HG02884 (cell line): ENCODE data around the gene S100A3.

Source experiments
- ATAC-seq: cut with Tn5 transposase; IDR thresholded peaks from one replicate; pipeline ENCODE4 v1.9.1; 2021; ENCODE audit warnings: mild to moderate bottlenecking, moderate library complexity; ENCODE audit not compliant: unreplicated experiment

Gene S100A3

DNA sequence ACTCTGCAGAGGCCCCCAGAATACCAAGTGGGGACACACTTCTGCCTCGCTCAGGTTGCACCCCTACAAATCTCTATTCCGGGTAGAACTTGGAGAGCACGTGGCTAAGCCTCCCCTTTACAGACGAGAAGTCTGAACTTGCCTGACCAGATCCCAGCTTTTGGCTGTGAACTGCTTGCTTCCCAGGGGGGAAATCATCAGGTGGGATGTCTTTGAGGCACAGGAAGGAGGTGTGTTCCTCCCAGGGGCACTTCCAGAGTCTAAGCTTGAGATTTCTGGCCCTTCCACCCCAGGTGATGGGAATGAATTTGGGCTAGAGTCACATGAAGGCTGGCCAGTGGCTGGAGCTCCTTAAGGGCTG lies 1.3 kb upstream of the S100A3 start:
- ATAC-seq, result no peak

DNA sequence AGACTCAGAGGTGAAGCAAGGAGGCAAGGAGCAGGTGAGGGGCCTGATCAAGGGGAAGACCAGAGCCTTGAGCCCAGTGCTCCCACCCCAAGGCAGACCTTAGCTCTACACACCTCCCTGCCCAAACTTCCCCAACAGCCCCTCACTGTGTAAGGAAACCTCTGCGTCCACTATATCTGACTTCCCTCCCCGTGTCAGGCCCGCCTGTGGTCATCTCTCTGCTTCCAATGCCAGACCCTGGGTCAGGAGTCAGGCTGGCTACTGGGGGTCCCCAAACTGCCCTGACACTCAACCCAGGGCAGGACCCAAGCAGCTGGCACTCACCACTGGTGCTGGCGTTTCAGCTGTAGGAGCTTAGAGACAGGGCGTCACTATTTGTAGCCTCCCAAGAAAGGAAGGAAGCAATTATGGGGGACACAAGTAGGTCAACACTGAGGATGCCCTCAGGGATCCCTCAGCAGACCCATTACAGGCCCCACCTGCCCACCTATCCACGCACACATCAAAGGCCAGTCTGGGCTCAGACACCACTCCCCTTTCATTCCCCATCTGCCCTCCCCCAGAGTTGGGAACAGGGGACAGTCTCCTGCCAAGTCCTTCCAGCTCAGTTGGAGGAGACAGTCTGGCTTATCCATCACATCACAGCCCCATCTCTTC lies 811 bp upstream of the S100A3 start:
- ATAC-seq, result no peak

DNA sequence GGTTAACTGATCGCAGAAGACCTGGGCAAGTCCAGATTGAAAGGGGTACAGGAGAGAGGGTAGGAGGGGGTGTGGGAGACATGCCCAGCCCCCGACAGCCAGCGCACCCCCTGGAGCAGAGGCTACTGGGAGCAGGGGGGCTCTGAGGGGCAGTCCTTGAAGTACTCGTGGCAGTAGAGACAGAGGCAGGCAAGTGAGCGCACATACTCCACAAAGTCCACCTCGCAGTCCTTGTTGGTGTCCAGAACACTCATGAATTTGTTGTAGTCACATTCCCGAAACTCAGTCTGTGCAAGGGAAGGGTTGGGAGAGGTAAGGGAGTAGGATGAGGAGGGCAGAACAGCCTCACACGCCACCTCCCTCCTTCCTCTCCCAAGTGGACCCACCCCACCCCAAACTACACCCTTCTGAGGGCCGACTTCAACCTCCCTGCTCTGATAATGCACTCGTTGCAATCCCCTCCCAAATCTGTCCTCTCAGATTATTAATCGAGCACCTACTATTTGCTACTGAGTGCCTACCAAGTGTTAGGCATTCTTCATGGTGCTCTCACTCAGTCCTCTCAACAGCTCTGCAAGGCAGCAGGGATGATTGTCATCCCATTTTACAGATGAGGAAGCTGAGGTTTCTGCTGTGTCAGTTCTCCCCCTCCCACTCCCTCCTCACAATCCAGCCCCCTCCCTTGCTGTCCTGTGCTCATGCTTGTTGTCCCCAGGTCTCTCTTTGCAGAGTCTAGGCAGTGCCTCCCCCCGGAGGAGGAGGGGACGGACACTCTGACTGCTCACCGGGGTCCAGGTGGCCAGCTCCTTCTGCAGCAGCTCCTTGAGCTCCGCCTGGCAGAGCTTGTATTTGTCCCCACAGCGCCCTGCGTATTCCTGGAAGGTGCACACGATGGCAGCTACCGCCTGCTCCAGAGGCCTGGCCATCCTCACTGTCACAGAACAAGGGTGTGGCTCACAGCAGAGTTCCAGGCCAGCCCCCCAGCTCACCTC lies 1.2 kb downstream of the S100A3 start:
- no peak for ATAC-seq

DNA sequence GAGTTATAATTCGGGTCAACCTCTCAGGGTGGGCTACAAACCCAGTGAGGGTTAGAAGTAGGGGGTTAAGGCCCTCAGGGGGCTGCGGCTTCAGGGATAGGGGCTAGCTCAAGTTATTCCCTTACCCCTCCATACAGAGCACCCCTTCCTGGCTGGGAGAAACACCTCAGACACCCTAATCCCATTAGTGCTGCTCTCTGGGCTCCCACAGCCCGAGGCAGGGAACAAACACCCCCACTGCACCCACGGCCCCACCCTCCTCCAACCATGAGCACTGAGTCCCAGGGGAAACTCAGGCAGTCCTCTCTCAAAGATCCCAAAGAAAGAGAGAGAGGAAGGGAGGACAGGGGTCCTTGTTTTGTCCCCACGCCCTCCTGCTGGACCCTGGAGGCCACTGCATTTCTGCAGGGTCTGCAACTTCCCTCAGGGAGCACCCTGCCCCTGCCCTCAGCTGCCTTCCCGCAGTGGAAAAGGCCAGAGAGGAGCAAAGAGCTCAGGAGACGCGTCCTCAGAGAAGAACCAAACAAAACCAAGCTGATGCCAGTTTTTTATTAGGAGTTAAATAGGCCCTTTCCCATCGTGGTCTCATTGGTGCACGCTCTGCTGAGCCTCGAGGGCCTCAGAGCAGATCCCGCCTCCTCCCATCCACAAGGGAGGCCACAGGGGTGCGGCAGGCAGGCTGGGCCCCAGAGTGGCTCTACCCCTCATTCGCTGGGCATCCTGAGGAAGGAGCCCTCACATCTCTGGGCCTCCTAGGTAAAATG lies 2.1 kb downstream of the S100A3 start:
- ATAC-seq, result no peak

DNA sequence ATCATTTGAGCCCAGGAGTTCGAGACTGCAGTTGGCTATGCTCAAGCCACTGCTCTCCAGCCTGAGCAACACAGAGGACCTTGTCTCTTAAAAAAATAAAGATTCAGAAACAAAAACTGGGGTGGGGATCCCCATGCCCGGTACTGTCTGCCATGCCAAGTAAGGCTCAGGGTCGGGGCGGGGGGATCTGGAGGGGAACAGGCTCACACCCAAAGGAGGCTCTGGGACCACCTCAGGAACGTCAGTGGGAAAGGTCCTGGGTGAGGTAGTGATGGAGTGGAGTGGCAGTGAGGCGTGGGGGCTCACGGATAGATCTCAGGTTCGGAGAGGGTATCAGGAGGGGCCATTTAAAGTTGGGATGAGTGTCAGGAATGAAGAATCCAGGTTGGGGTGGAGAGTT lies 2.7 kb downstream of the S100A3 start:
- ATAC-seq, result no peak

DNA sequence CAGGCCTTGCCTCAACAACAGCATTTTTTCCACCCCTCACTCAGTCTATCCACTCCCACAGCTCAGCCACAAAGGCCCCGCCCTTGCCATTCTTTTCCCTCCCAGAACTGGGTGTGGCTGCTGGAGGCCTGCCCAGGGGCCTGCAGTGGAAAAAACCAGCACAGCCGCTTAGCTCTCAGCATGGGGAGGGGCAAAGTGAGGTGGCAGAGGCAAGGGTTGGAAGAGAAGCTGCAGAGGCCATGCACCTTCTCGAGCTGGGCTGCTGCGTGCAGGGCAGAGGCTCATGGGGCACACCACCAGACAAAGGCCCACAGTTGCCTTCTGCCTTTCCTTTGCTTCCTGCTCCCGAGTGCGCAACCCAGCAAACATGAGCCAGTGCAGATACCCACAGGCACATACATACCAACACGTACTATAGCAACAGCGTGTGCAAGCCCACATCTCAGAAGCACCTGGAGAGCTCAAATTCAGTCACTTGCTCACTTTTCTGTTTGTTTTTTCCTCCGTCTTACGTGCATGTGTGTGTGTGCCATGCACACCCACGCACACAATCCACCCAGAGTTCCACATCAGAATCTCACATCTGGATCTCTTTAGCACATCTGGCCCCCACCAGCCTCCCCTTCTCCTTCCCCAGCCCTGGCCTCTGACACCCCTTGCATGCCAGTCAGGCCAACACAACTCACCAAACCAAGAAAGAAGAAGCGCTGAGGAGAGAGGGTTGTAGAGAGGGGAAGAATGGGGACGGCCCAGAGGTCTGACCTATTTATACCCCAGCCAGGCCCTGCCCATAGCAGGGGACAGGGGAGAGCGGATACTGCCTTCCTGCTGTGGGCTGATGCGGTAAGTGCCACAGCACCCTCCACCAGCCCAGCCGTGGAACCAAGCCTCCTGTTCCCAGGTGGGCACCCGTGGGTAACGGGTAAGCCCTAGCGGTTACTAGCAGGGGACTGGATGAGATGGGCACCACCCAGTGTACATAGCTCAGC lies 3.7 kb downstream of the S100A3 start, which contains the start of gene S100A4:
Gene S100A4, minus strand, starts transcription at position 740 of the 989 bp plus-strand sequence. CDS start 1,012 bp downstream, outside the sequence.
- ATAC-seq, result peak; percentile 59

DNA sequence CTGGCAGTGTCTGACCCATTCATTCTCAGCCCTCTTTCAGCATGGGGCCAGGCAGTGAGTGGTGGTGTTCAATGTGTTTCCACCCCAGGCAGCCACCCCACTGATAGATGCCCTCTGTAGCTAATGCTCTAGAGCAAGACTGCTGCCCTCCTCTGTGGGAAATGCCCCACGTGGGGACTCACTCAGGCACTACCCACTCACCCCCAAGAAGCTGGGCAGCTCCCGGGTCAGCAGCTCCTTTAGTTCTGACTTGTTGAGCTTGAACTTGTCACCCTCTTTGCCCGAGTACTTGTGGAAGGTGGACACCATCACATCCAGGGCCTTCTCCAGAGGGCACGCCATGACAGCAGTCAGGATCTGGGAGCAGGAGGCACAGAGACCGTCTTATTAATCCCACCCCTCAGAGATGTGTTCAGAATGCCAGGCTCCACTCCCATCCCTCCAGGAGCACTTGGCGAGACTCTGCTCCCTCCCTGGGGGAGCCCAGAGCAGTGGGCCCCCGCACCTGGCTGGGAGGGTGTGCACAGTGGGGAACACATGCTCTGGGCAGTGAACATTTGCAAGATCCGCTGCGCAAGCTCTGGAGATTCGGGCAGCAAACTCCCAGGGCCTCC lies 4.5 kb downstream of the S100A3 start:
- no peak for ATAC-seq

DNA sequence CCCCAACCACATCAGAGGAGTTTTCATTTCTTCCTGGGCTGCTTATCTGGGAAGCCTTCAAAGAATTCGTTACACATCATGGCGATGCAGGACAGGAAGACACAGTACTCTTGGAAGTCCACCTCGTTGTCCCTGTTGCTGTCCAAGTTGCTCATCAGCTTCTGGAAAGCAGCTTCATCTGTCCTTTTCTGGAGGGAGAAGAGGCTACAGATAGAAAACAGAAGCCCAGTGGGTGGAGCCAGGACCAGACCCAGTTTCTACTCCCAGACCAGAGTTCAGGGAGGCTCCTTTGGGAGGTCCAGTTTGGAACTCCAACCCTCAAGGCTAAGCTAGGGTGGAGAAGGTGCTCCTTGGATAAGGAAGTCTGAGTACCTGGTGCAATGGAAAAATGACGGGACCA lies 5.3 kb downstream of the S100A3 start:
- no peak for ATAC-seq

DNA sequence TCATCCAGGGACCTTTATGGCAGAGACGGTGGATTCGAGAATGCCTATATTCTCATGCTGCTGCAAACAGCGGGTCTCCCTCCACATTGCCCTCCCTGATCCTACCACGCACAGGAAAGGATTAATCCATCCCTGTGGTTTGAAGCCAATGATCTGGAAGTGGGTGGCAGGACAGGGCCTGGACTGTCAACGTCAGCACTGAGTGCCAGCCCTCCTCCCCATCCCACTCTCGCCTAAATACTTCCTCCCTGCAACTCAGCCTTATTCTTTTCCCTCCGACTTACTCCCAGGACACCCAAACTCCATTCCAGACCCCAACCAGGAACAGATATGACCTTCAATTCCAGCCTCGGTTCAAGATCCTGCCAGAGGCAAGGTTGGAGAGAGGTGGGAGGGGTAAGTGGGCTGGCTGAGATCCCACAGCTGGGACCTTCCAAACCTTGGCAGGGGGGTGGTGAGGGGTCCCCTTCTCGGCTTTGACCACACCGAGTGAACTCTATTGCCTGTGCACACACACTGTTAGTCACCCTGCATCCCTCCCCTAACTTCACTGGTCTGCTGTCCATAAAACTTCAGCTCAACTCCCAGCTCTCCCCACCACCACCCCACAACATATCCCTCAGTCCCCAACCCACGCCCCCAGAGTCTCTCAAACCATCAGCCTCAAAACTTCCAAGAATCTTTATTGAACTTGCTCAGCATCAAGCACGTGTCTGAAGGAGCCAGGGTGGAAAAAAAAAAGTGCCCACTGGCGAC lies 5.9 kb downstream of the S100A3 start:
- no peak for ATAC-seq

DNA sequence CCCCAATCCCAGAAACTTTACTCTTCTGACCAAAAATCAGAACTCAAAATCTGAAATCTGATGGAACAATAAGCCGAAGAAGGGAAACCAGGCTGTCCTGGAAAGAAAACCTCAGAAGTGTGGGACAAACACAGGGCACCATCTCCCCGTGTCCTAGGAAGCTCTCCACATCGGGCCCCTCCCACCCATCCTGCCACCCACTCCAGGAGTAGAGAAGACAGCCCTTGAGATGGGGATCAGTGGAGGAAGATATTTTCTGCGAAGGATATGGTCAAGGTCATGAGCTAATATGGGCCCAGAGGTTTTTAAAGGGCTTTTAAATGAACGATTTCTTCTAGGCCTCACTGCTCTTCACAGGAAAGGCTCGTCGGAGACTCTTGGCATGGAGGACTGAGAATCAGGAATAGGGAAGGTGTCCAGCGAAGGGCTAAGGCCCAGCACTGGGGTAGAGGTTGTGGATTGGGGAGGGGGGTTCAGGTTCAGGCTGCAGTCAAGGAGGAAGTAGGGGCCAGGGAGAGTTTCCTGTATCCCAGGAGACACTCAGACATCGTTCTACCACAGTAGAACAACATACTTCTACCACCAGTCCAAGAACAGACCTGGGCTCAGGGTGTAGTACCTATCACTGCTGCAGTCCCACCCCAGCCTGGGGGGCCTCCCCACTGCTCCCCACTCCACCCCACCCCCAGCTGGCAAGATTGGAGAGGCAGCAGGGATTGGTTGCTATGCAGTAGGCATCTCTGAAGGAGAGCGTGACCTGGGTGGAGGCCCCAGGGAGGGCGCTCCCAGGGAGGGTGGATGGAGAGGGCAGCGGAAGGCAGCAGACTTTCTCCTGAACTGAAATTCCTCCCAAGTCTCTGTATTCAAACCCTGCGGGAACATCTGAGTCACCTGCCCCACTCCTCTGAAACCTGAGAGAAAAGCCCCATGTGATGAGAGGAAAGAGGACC lies 7.1 kb downstream of the S100A3 start:
- no peak for ATAC-seq

DNA sequence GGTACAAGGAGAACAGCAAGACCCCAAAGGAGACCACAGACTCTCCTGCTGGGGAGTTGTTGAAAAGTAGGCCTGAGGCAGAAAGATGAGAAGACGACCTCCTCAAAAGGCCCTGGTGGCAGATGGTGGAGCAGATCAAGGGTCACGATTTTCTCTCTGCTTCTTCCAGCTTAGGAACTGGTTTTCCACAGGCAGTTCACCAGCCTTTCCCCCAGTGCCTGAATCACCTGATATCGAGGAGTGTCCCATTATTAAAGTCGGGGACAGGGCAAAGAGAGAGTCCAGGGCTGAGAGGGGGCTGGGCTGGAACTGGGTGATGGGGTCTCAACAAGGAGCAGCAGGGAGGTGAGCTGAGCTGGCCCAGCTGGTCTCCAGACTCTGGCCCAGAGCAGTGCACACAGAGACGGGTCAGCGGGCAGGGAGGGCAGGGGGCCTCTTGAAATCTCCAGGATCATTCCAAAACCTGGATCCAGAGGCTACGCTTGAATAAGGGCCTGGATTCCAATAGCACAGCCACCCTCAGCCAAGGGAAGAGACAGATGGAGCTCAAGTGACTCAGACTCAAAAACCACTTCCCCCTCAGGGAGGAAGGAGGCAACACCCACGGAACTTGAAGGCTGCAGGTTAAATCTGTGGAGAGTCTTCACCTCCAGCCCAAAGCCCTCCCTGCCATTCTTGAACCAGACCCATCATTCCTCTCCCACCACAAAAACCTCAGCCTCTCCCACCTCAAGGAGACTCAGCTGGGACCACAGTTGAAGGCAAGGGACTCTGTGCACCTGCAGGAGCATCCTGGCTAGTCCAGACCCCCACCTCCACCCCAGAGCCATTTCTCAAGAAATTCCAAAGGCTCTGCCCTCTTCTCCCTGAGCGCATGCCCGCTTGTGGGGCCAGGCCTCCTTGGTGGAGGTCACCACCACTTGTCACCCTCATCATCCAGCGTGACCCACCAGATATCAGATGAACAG lies 8.4 kb downstream of the S100A3 start, which contains the start of gene S100A5:
Gene S100A5, minus strand, starts transcription at position 541 of the 968 bp plus-strand sequence. CDS start 743 bp downstream, outside the sequence.
- ATAC-seq, result no peak

DNA sequence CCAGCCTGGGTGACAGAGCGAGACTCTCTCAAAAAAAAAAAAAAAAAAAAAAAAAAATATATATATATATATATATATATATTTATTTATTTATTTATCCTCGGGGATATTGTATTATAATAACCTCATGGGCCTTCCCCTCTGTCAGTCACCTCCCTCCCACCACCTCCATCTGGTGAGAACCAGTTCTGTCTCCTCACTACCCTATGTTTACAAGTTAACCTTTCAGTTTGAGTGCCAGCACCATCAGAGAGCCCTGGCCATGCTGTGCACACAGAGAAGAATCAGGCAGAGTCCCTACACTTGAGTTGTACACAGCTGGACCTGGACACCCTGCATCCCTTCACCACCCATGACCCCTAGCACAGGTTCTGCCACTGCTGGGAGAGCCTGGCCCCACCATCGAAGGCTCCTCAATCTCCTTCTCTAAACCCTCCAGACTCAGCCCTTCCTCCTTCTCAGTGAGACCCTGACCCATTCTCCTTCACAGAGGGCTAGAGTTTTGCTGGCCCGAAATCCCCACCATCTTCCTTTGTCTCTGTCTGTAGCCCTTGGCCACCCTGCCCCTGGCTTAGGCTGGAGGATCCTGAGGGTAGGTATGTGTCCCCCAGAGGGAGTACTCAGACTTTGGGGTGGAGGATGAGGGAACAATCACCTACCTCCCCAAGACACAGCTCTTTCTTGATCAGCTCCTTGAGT lies 9.5 kb downstream of the S100A3 start:
- no peak for ATAC-seq

DNA sequence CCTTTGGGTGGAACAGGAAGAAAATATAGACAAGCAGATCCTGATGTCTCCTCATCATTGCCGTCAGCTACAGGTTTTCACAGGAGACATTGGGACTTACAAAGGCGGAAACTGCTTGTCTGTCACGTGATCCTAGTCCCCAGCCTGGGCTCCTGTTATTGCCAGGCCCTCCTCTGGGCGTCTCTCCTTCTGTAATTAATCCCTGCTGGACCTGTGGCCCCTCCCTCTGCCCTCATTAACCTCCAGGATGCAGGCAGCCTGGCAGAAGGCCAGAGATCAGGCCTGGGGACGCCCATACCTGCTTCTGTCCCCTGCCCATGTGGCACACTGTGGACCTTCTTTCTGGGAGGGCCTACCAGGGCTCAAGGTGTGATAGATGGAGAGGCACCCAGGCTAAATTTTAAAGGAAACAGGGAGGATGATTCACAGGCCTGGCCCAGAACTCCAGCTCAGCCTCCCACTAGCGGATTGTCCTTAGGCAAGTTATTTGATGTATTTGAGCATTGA lies 10.7 kb downstream of the S100A3 start:
- no peak for ATAC-seq

DNA sequence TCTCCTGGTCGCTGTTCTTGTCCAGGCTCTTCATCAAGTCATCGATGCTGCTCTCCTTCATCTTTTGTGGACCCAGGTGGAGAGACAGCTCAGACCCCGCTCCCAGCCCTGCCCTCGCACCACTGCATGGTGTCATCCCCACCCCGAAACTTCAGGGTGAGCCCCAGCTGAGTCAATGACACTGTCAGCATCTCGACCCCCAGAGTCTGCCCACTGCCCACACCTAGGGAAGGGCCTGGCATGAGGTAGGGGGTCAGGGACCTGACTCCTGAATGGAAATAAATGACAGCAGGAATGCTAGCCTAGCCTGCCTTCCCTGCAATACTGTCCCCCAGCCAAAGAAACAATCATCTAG lies 11.7 kb downstream of the S100A3 start:
- no peak for ATAC-seq

DNA sequence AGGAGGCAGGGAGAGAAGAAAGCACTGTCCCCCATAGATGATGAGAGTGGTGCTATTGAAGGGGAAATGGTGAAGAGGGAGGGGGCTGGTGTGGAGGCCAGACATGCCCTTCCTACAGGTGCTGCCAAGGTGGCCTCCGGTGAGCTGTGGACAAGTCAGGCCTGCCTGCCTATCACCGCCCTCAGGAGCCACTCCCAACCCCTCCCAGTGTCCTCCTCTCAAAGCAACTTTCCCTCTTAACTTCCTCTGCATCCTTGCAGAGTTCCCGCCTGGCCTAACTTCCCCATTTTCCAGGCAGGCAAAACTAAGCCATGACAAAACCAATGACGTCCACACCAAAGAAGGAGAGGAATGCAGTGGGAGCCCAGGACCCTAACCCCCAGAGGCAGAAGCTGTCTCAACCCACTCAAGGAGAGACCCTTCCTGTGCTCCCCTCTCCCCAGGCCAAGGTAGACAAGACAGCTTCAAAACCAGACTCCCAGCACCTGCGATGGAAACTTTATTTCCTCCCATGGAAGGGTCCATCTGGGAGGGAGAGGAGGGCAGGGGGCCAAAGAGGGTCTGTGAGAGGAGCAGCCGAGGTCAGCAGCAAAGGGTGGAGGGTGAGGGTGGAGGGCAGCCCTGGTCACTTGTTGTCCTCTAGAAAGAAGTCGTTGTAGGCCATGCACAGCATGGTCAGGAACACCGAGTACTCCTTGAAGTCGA lies 12.2 kb downstream of the S100A3 start:
- ATAC-seq, result no peak
